ENCODE data around the gene KLC1. TPM values are rescaled to one million over a fixed set of nuclear protein-coding genes. Genes with fewer than 3 reads are reported as not detected.

KLC1 gene
- total RNA-seq, 4 donors from 2014 or later = 236 to 340 (median 281) TPM

GRCh38 chr14:103700753-103701490 is 71.9 kb downstream of the KLC1 start:
- WGBS, 2 donors = 83% methylated on average over 19 to 20 of the region's 21 CpGs
- H3K9me3 ChIP-seq = no peaks in the 10 kb centered on the region
- DNase-seq = no peak
- H3K27me3 ChIP-seq = no peaks in the 10 kb centered on the region
- TF ChIP-seq CTCF (IDR thresholded peaks at IDR 0.05) (no peak), POLR2A (IDR thresholded peaks at IDR 0.05) (no peak)
- no peak overlapping the region for H3K27ac ChIP-seq
- intact Hi-C loops (cut with DNase I) = no loop called here
- no peak overlapping the region for H3K4me3 ChIP-seq (replicated peaks in 1 of 3)
- peaks cover 38 to 52% of the 10 kb centered on the region in 2 donors for H3K36me3 ChIP-seq
- peaks cover 0 to 19% of the 10 kb centered on the region in 2 donors for H3K4me1 ChIP-seq

DNA sequence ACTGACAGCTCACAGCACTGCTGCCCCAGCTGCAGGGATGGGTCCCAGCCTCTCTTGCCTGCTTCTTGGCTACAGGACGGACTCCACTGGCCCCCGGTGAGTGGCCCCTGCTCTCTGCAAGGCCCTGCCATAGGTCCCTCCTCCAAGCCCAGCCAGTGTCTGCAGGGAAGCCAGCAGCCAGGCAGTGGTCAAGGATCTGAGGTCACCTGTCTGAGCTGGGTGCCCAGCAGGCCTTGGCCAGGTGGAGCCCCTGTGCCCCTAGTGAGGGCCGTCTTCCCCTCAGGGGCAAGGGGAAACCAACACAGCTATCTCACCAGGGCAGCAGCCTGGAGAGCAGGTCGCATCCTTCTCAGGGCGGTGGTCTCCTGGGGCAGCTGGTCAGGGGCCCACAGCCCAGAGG is 73.1 kb downstream of the KLC1 start:
- no peak overlapping the region for H3K27ac ChIP-seq
- H3K4me1 ChIP-seq = peaks cover 0 to 11% of the 10 kb centered on the region in 2 donors
- TF ChIP-seq CTCF (IDR thresholded peaks at IDR 0.05) (no peak), POLR2A (IDR thresholded peaks at IDR 0.05) (no peak)
- no peaks in the 10 kb centered on the region for H3K9me3 ChIP-seq
- no peak for DNase-seq
- H3K27me3 ChIP-seq = no peaks in the 10 kb centered on the region
- intact Hi-C loops (cut with DNase I) = no loop called here
- H3K36me3 ChIP-seq = peaks cover 38 to 52% of the 10 kb centered on the region in 2 donors
- 94 to 96% methylated on average over 4 to 5 of the region's 5 CpGs for WGBS, 2 donors
- no peak overlapping the region for H3K4me3 ChIP-seq (replicated peaks in 1 of 3)

GRCh38 chr14:103702497-103703432 is 73.8 kb downstream of the KLC1 start:
- H3K27me3 ChIP-seq = no peaks in the 10 kb centered on the region
- H3K27ac ChIP-seq = no peak overlapping the region
- peaks cover 40 to 49% of the 10 kb centered on the region in 2 donors for H3K36me3 ChIP-seq
- no peak overlapping the region for H3K4me3 ChIP-seq (replicated peaks in 1 of 3)
- H3K9me3 ChIP-seq = no peaks in the 10 kb centered on the region
- intact Hi-C loops (cut with DNase I) = no loop called here
- H3K4me1 ChIP-seq = peaks cover 0 to 4% of the 10 kb centered on the region in 2 donors
- TF ChIP-seq POLR2A (IDR thresholded peaks at IDR 0.05) (no peak), CTCF (IDR thresholded peaks at IDR 0.05) (no peak)
- WGBS, 2 donors = 93 to 94% methylated on average over 29 of the region's 29 CpGs
- DNase-seq = no peak

DNA sequence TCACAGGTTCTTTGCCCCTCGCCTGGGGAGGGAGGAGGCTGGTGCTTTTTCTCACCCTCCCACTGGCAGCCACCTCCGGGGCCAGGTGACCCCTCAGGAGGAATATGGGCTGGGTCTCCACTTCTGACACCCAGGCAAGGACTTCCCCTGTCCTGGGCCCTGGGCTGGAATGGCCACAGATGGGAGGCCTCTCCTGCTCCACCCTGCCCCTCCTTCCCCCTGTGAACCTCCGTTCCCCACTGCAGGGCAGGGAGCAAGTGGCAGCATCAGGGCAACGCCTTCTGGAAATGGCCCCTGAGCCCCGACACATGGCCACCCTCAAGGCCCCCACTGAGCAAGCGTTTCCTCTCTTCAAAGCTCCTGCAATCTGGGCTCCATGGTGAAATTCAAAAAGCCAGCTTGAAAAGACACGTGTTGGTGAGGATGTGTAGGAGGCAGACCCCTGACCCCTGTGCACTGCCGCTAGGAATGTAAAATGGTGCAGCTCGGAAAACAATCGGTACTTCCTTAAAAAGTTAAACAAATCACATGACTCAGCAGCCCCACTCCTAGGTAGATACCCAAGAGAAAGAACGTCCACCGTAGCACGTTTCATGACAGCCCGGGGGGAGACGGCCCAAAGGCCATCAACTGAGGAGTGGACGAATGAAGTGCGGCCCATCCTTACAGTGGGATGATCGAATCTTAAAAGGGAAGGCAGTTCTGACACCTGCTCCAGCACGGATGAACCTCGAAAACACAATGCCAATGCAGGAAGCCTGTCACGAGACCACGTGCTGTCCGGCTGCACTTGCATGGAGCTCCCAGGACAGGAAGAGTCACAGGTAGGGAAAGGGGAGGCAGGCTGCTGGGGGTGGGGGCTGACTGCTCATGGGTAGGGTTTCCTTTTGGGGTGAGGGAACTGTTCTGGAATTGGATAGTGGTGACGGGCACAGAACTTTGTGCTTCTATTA is 74.7 kb downstream of the KLC1 start:
- Histone ChIP-seq H3K4me3 (replicated peaks in 1 of 3) (no peak overlapping the region), H3K27me3 (no peaks in the 10 kb centered on the region), H3K9me3 (no peaks in the 10 kb centered on the region), H3K4me1 (no peaks in the 10 kb centered on the region), H3K27ac (no peak overlapping the region), H3K36me3 (peaks cover 34 to 40% of the 10 kb centered on the region in 2 donors)
- no peak for DNase-seq
- TF ChIP-seq POLR2A (IDR thresholded peaks at IDR 0.05) = no peak
- no peak for TF ChIP-seq CTCF (IDR thresholded peaks at IDR 0.05)
- WGBS, 2 donors = 78 to 83% methylated on average over 24 of the region's 24 CpGs
- intact Hi-C loops (cut with DNase I) = no loop called here
